Right lobe of liver (tissue), 4 donors: ENCODE data around the gene PC.

Source experiments
- CTCF ChIP-seq, 4 donors: fragments of 200-600 bp in 3 of 4; fragments of 450-650 bp in 1 of 4; IDR thresholded peaks; one replicate each; pipeline versions ENCODE4 v1.5.1 to v1.8.0; 2016 to 2022; ENCODE audit warnings: antibody characterized with exemption in 4 of 4, mild to moderate bottlenecking in 2 of 4
- POLR2A ChIP-seq: fragments of 450-650 bp; IDR thresholded peaks from one replicate; pipeline ENCODE4 v1.6.1; 2017; ENCODE audit warnings: antibody characterized with exemption, mild to moderate bottlenecking
- donor health status: DM: no; HTN: no; CAD: no.
- donor health status: DM: no; HTN: no; CAD: no.
- donor health status: DM: no; HTN: yes; CAD: no.

GRCh38 chr11:66867425-66868040 lies 90.7 kb downstream of the PC start:
- TF ChIP-seq CTCF (IDR thresholded peaks at IDR 0.05) (peak in 1 of 4 donors; percentile 27), POLR2A (no peak)
